Measurements from ENCODE around the gene TMEM151B. TPM values are rescaled to one million over a fixed set of nuclear protein-coding genes. Genes with fewer than 3 reads are reported as not detected.

Gene TMEM151B
- total and polyA plus RNA-seq, 9 of the 15 experiments (the other 6 are each of a cell fraction or from before 2014, with no cell fraction given) = not detected

GRCh38 chr6:44250718-44251123 lies 19.5 kb upstream of the TMEM151B start:
- Histone ChIP-seq H3K9ac (ENCODE audit: insufficient read depth in 1 of 2, low read depth in 2 of 2, low read length in 2 of 2) (no peak overlapping the region), H3K9me1 (ENCODE audit: control insufficient read depth, insufficient read depth, low read length) (peaks cover 25% of the 10 kb centered on the region), H2AFZ (ENCODE audit: low read depth, low read length) (no peak overlapping the region), H4K20me1 (replicated peaks; ENCODE audit: control insufficient read depth, insufficient read depth, low read length) (peaks cover 84% of the 10 kb centered on the region), H3K4me3 (no peak overlapping the region; the same call in 1 of the 2 replicates), H3K4me2 (ENCODE audit: insufficient read depth, low read length) (peak overlapping the region; percentile 39), H3K27ac (ENCODE audit: extremely low read depth, low read depth, low read length) (peak overlapping the region; percentile 16; the same call in 1 of the 3 replicates), H3K4me1 (replicated peaks in 1 of 2; ENCODE audit: control insufficient read depth in 2 of 2, insufficient read depth in 2 of 2, low read length in 2 of 2) (peaks cover 34 to 50% of the 10 kb centered on the region in 2 experiments), H3K36me3 (ENCODE audit: control insufficient read depth, insufficient read depth, low read length) (peaks cover 87% of the 10 kb centered on the region), H3K9me3 (replicated peaks; ENCODE audit: control insufficient read depth, insufficient read depth, low read depth, low read length) (no peaks in the 10 kb centered on the region), H3K79me2 (ENCODE audit: control insufficient read depth, insufficient read depth, low read length) (peaks cover 68% of the 10 kb centered on the region), H3K27me3 (ENCODE audit: control insufficient read depth in 2 of 2, insufficient read depth in 2 of 2, low read length in 2 of 2) (no peaks in the 10 kb centered on the region)
- WGBS (ENCODE audit: insufficient coverage, low coverage, missing lambda C conversion rate) = 56% methylated on average over 3 of the region's 3 CpGs
- intact Hi-C loops (cut with micrococcal nuclease) = no loop called here
- ChIA-PET CTCF (ENCODE audit: low intra/inter-chr PET ratio) (no interaction called here), POLR2A (interaction anchor here (0.7 to 1.9 kb wide), 10 partner anchors 8 to 154 kb away, joined by 3 to 9 read pairs (median 4); partner anchors contain the start of gene SLC29A1)
- in situ Hi-C loops (cut with MboI) = no loop called here
- peak; percentile 24; the same call in 1 of the 2 replicates for TF ChIP-seq POLR2A (conservative IDR thresholded peaks at IDR 0.05)
- TF ChIP-seq RB1 (IDR thresholded peaks at IDR 0.05; ENCODE audit: low read depth) = no peak
- TF ChIP-seq FOXK1 (CRISPR knock-in tag; IDR thresholded peaks at IDR 0.05; ENCODE audit: borderline replicate concordance) = peak; percentile 34; the same call in 1 of the 2 replicates
- peak; percentile 29 for TF ChIP-seq CCNT2 (IDR thresholded peaks at IDR 0.05; ENCODE audit: borderline replicate concordance, extremely low read depth, insufficient read length, low read depth, low read length)
- TF ChIP-seq ZNF766 (CRISPR knock-in tag; conservative IDR thresholded peaks at IDR 0.05) = no peak
- TF ChIP-seq, protein P1, sequence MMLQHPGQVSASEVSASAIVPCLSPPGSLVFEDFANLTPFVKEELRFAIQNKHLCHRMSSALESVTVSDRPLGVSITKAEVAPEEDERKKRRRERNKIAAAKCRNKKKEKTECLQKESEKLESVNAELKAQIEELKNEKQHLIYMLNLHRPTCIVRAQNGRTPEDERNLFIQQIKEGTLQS (IDR thresholded peaks at IDR 0.05) = no peak
- TF ChIP-seq, protein P1 (CRISPR knock-in tag; conservative IDR thresholded peaks at IDR 0.05) = 0 out of 2 replicates have a peak, but pooled peaks have one; percentile 31
- peak; percentile 95; the same call in 1 of the 2 replicates for TF ChIP-seq PHTF2 (CRISPR knock-in tag; IDR thresholded peaks at IDR 0.05)
- TF ChIP-seq ZBED1 (IDR thresholded peaks at IDR 0.05) = peak; percentile 51; the same call in 1 of the 2 replicates
- TF ChIP-seq POLR2B (IDR thresholded peaks at IDR 0.05; ENCODE audit: low read depth, partially characterized antibody) = peak; percentile 12
- 0 out of 2 replicates have a peak, but pooled peaks have one; percentile 60 for TF ChIP-seq RBFOX2 (IDR thresholded peaks at IDR 0.05; ENCODE audit: low read depth, low read length)
- peak; percentile 60; the same call in 1 of the 2 replicates for TF ChIP-seq ZNF431 (CRISPR knock-in tag; IDR thresholded peaks at IDR 0.05)
- TF ChIP-seq POLR2AphosphoS5 (IDR thresholded peaks at IDR 0.05; ENCODE audit: control insufficient read depth, insufficient read depth, low read depth, low read length) = peak; percentile 65
- no peak for TF ChIP-seq TAF7 (tag; IDR thresholded peaks at IDR 0.05)
- no peak for TF ChIP-seq KAT7 (CRISPR knock-in tag; IDR thresholded peaks at IDR 0.05; ENCODE audit: borderline replicate concordance)
- TF ChIP-seq ZMIZ1 (IDR thresholded peaks at IDR 0.05; ENCODE audit: low read depth in 2 of 2, low read length in 2 of 2) = 0 out of 4 replicates have a peak, but pooled peaks of 1 of the 2 experiments have one; percentile 24
- no peak for TF ChIP-seq ATF1 (CRISPR knock-in tag; IDR thresholded peaks at IDR 0.05)
- TF ChIP-seq ATF1 (tag; IDR thresholded peaks at IDR 0.05) = 0 out of 2 replicates have a peak, but pooled peaks have one; percentile 13
- TF ChIP-seq ZNF436 (CRISPR knock-in tag; IDR thresholded peaks at IDR 0.05) = 0 out of 2 replicates have a peak, but pooled peaks have one; percentile 7
- DNase-seq (ENCODE audit: extremely low read depth in 1 of 4, low spot score in 3 of 4) = no peak
- ATAC-seq = no peak
- BruUV-seq (replicated peaks) = no TSS peak
- no peak for FAIRE-seq

All from K562 (cell line).